Bronchial epithelial cell (primary cell): ENCODE measurements around the gene MRTFA. TPM values are rescaled to one million over a fixed set of nuclear protein-coding genes. Genes with fewer than 3 reads are reported as not detected.

Source experiments
- DNase-seq: peaks from one replicate; pipeline ENCODE4 v3.0.0-alpha.2; 2010; ENCODE audit warnings: low read depth
- FAIRE-seq: peaks from 2 replicates; lab custom pipeline; 2011; peaks lifted over from hg19 to GRCh38; lab: Jason Lieb, UNC
- H3K27me3 ChIP-seq: 2 replicates; pipeline ENCODE4 v1.5.1; 2011; ENCODE audit warnings: low read length; ENCODE audit not compliant: control insufficient read depth, insufficient read depth
- H3K36me3 ChIP-seq: 2 replicates; pipeline ENCODE4 v1.5.1; 2011; ENCODE audit warnings: low read length; ENCODE audit not compliant: control insufficient read depth, insufficient read depth
- H3K4me3 ChIP-seq: 2 replicates; pipeline ENCODE4 v1.5.1; 2011; ENCODE audit warnings: mild to moderate bottlenecking, low read depth, low read length, control low read depth
- total RNA-seq: library from RNA; depleted of rRNA; stranded (reverse); fragments of >200 nt; gene quantifications from 2 replicates; pipeline ENCODE4 v1.2.1, GENCODE V29; 2014
- TF ChIP-seq, protein P1 (sequence below): IDR thresholded peaks from 2 replicates; pipeline ENCODE4 v1.5.1; 2011; ENCODE audit warnings: mild to moderate bottlenecking, moderate library complexity, low read length, control low read depth, inconsistent platforms; ENCODE audit not compliant: insufficient read depth, severe bottlenecking

The MRTFA gene
- total RNA-seq, 1 donor from 2014 or later, result 25.3 TPM

DNA sequence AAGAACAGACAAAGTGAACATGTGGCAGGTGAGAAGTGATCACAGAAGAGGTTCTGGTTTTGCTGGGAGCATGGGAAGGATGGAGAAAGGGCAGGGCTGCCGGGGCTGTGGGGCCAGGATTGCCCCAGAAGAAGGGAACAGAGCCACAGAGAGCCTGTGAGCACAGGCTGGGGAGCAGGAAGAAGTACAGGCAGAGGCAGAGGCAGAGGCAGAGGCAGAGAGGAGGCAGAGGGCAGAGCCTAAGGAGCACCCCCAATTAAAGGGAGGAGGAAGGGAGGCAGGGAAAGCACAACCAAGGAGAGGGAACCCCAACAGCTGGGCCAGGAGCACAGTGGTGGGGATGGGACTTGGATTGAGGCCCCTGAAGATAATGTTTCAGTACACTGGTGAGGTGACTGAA lies 214.6 kb downstream of the MRTFA start:
- FAIRE-seq, result no peak
- peaks cover 68% of the 10 kb centered on the region for H3K36me3 ChIP-seq
- TF ChIP-seq, protein P1, sequence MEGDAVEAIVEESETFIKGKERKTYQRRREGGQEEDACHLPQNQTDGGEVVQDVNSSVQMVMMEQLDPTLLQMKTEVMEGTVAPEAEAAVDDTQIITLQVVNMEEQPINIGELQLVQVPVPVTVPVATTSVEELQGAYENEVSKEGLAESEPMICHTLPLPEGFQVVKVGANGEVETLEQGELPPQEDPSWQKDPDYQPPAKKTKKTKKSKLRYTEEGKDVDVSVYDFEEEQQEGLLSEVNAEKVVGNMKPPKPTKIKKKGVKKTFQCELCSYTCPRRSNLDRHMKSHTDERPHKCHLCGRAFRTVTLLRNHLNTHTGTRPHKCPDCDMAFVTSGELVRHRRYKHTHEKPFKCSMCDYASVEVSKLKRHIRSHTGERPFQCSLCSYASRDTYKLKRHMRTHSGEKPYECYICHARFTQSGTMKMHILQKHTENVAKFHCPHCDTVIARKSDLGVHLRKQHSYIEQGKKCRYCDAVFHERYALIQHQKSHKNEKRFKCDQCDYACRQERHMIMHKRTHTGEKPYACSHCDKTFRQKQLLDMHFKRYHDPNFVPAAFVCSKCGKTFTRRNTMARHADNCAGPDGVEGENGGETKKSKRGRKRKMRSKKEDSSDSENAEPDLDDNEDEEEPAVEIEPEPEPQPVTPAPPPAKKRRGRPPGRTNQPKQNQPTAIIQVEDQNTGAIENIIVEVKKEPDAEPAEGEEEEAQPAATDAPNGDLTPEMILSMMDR, result no peak

DNA sequence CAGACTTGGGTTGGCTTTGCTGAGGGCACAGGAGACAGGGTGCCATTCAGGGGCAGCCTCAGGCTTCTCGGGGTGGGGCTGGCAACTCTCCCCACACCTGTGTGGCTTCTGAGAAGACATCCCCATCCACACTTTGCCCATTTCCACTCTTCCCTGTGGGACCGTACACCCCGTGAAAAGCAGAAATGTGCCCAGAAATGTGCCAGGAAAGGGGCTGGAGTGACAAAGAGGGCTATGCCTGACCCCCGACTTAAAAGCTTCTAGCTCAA lies 215.5 kb downstream of the MRTFA start:
- Histone ChIP-seq H3K36me3 (peaks cover 71% of the 10 kb centered on the region), H3K4me3 (no peak overlapping the region), H3K27me3 (no peaks in the 10 kb centered on the region)
- DNase-seq (no peak), FAIRE-seq (no peak)
- TF ChIP-seq, protein P1, result no peak

More for the DNA sequence above, 214.6 kb downstream of the MRTFA start:
- DNase-seq, result no peak
- no peak overlapping the region for H3K4me3 ChIP-seq
- no peaks in the 10 kb centered on the region for H3K27me3 ChIP-seq

DNA sequence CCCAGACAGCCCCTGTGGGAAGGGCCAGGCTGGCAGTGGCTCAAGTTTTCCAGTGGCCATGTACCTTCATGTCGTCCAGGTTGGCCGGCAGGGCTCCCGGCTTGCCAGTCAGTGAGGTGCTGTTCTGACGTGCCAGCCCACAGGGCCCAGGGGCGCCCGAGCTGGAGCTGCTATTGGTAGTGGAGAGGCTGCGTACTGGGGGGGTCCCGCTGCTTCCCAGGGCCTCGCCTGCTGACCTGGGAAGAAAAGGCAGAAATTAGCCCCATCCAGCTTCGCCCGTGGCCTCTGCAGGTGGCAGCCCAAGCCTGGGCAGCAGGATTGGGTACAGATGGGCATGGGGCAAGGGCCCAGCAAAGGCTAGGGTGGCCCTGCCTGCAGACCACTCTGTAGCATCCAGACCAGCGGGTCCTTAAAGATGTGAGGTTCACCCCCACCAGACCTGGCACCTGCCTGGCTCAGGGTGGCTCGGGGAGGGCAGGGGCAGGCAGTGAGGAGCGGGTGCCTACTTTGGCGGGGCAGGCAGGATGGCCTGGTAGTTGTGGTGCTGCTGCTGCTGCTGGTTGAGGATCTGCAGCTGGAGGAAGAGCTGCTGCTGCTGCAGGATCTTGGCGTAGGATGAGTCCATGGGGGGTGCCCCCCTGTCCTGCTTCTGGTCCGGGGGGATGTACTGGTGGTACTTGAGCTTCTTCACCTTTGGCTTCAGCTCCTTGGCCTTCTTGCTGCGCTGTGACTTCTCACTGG lies 216.0 kb downstream of the MRTFA start:
- FAIRE-seq (no peak), DNase-seq (no peak)
- H3K27me3 ChIP-seq, result no peaks in the 10 kb centered on the region
- TF ChIP-seq, protein P1, result no peak
- no peak overlapping the region for H3K4me3 ChIP-seq
- H3K36me3 ChIP-seq, result peaks cover 70% of the 10 kb centered on the region

DNA sequence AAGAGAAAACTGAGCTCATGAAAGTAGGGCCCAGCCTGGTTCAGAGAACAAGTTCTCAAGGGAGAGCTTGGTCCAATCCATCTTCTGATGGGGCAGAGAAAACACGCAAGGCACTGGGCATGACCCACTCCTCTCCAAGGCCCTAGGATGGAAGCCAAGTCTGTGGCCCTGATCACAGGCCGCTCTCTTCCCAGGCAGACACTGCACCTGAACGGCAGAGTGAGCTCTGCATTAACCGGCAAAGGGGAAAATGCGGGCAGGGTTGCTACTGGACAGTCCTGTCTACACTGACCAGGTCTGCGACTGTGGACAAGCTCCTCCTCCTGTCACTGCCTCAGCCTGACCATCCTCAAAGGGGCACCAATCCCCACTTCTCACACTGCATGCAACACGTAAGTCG lies 216.8 kb downstream of the MRTFA start:
- peaks cover 64% of the 10 kb centered on the region for H3K36me3 ChIP-seq
- FAIRE-seq (peak; percentile 89), DNase-seq (no peak)
- no peaks in the 10 kb centered on the region for H3K27me3 ChIP-seq
- H3K4me3 ChIP-seq, result no peak overlapping the region
- TF ChIP-seq, protein P1, result no peak

DNA sequence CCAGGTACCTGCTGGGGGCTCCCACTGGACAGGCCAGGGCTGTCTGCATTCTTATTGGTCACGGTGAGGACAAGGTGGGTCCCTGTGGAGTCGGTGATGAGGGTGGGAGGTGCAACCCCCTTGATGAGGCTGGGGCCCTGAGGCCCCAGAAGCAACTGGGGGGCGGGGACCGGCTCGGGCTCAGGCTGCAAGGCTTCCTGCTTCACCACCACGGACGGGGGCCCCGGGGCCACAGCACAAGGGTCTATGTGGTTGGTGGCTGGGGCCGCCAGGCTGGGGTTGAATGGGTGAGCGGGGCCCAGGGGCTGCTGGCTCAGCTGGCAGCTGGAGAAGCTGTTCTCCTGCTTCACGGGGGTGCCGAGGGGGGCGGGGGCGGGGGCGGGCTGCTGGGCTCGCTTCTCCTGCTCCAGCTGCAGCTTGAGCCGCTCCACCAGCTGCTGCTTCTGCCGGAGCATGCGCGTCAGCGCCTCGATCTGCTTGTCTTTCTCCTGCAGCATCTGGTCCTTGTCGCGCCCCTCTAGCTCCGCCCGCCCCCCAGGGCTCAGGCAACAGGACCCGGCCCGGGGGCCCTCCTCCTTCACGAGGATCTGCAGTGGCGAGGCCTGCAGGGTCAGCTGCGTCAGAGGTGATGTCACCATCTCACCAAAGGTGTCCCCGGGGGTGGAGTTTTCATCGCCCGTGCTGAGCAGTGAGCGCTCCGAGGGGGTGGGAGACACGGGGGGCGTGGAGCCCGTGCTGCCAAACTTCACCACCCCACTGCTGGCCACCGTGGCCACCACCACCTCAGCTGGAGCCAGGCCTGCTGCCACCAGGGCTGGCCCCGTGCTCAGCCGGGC lies 217.9 kb downstream of the MRTFA start:
- no peak for FAIRE-seq
- H3K36me3 ChIP-seq, result peaks cover 58% of the 10 kb centered on the region
- TF ChIP-seq, protein P1, result no peak
- H3K4me3 ChIP-seq, result no peak overlapping the region
- H3K27me3 ChIP-seq, result no peaks in the 10 kb centered on the region
- no peak for DNase-seq
